DMS79 treated with DMSO at 0.1 percent for 48 hours (cell line): Measurements from ENCODE around the gene MAP3K6.

ENCODE experiments used
- DNase-seq: peaks from one replicate; lab custom pipeline; 2025; lab: John Stamatoyannopoulos, UW

Gene MAP3K6

DNA sequence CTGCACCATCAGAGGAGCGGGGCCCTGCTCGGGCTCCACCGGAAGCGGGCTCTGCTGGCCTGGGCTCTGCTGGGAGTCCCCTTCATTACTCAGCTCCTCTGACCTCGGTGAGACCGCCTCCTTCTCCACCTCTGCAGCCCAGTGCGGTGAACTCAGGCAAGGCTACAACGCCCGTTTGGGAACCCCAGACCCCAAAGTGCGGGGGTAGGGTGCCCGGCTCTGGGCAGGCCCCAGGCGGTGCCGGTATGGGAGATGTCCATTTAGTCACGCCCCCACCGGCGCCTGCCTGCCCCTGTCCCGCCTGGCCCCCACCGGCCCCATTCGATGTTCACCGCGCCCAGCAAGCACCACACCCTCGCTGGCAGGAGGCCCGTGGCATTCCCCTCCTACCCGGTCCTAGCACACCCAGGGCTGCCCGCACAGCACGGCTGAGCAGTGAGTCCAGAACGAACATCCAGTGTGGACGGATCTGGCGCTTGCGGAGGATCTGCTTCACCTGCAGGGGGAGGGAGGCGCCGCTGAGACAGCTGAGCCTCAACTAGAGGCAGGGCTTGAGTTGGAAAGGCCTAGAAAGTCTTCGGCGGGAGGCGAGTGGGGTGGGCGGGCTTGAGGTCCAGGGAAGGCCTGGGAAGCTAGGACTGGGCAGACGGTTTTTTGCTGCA lies 10.0 kb downstream of the MAP3K6 start:
- no peak for DNase-seq

DNA sequence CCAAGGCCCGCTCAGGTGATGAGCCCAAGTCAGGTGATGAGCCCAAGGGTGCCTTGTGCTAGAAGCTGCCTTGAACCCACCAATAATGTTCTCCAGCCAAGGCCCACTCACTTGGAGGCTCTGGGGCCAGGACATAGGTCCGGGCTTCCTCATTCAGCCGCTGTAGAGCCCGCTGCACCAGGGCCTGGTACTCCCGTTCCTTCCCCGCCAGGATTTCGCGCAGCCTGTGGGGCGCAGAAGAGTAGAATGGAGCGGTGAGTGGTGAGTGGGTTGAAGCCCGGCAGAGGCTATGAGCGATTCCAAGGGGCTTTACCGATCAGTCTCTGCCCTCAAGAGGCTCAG lies 10.5 kb downstream of the MAP3K6 start:
- DNase-seq = no peak

DNA sequence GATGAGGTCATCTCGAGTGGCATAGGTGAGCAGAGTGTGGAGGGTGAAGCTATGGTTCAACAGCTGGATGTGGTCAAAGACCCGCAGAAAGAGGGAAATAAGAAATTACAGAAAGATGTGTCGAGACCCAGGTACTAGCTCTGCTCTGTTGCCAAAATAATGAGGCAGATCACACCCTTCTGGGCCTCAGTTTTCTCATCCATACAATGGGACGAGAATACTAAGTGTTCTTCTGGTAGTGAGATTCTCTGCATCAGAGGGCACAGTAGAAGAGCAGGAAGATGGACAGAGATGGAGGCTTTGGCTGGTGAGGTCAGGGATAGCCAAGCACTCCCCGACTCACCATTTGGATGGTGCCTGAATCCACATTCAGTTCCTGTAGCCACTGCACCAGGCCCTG lies 11.1 kb downstream of the MAP3K6 start:
- DNase-seq = no peak

DNA sequence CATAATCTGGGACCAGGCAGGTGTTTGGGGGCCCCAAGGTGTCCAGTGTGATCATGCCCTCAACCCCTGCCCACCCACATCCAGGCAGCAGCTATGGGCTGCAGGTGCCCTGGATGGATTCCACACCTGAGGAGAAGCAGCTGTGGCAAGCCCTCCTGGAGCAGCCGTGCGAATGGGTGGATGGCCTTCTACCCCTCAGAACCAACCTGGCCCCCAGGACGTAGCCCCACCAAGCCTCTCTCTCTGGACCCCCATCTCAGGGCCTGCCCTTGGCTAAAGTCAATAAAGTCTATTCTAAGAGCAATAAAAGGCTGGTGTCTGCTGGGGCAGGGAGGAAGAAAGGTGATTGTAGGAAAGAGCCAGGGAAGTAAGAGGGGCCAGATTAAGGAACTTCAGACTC lies 13.1 kb downstream of the MAP3K6 start:
- DNase-seq = no peak

DNA sequence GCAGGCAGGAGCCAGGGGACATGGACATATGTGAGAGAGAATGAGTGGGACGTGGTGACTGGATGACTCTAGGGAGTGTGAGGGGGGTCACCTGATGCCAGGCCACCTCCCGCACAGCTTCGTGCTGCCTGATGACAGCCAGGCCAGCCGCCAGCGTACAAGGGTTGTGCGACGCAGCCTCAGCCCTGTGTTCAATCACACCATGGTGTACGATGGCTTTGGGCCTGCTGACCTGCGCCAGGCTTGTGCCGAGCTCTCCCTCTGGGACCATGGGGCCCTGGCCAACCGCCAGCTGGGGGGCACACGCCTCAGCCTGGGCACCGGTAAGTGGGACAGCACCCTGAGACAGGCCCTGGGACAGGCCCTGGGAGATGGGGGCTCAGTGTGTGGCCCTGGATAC lies 13.6 kb downstream of the MAP3K6 start:
- no peak for DNase-seq

DNA sequence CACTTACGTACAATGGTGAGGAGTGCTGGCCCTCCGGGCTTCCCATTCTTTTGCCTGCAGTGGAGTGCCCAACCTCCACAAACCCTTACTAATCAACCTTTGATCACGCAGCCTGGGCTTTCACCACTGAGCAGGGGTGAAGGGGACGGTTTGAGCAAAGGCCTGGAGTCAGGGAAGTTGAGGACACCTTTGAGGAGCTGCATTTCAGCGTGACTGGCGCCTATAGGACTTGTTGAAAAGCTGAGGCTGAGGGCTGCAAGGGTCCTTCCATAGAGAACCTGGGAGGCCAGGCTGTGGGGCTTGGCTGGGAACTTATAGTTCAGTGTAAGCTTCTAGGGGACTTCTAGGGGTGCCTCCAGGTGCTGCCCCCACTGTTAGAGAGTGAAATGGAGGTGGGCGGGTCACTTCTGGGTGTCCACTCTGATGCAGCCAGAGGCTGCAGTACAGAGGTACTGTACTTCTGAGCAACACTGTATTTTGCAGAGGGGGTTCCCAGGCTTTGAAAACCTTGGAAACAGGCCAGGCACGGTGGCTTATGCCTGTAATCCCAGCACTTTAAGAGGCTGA lies 15.1 kb downstream of the MAP3K6 start:
- no peak for DNase-seq

DNA sequence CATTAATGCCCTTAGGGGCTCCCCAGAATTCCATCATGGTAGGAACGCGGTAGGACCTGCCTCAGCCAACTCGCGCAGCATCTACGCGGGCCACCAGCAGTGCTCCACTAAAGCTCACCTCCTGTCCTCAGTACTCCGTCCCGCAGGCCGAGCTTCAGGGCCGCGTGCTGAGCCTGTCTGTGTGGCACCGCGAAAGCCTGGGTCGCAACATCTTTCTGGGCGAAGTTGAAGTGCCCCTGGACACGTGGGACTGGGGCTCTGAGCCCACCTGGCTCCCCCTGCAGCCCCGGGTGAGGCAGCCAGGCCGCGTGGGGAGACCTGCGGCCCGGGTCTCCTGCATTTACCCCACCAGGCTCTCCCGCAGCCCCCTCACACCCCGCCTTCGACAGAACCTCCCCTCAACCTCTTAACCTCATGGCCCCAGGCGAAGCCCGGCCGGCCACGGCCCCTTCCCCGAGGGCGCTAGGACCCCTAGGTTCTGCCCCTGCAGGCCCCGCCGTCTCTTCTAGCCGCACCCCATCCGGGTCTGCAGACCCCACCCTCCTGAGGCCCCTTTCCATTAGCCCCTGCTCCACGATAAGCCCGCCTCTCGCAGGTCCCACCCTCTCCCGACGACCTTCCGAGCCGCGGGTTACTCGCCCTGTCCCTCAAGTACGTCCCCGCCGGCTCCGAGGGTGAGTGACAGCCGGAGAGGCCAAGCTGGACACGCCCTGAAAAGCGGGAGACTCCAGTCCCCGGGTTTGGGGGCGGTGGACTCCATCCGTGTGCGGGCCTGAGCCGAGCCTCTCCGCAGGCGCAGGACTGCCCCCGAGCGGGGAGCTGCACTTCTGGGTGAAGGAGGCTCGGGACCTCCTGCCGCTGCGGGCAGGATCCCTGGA lies 15.9 kb downstream of the MAP3K6 start:
- peak; percentile 73 for DNase-seq

DNA sequence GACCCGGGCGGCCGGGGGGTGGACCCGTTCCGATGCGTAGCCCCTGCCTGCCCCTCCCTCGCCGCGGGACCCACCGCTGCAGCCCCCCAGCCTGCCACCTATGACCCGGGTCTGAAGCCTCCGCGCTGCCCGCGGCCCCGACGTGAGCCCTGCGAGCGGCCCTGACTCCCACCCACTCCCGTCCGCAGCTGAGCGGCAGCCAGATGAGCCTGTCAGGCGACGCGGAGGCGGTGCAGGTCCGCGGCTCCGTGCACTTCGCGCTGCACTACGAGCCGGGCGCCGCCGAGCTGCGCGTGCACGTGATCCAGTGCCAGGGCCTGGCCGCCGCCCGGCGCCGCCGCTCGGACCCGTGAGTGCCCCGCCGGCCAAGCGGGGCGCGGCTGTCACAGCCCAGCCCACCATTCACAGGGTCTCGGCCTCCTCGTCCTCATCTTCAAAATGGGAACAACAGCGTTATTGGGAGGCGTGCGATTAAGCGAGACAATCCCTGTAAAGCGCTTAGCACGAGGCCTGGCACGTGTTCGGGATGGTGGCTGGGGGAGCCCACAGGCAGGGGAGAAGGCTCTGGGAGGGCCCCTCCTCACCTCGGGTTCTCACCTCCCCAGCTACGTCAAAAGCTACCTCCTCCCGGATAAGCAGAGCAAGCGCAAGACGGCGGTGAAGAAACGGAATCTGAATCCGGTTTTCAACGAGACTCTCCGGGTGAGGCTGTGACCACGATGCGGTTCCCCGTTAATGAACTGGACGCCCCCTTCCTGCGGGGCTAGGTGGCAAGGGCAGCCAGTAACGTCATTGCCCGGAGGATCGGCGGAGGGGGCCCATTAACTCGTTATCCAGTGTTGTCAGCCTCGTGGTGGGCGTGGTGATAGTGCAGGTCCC lies 16.7 kb downstream of the MAP3K6 start:
- no peak for DNase-seq

DNA sequence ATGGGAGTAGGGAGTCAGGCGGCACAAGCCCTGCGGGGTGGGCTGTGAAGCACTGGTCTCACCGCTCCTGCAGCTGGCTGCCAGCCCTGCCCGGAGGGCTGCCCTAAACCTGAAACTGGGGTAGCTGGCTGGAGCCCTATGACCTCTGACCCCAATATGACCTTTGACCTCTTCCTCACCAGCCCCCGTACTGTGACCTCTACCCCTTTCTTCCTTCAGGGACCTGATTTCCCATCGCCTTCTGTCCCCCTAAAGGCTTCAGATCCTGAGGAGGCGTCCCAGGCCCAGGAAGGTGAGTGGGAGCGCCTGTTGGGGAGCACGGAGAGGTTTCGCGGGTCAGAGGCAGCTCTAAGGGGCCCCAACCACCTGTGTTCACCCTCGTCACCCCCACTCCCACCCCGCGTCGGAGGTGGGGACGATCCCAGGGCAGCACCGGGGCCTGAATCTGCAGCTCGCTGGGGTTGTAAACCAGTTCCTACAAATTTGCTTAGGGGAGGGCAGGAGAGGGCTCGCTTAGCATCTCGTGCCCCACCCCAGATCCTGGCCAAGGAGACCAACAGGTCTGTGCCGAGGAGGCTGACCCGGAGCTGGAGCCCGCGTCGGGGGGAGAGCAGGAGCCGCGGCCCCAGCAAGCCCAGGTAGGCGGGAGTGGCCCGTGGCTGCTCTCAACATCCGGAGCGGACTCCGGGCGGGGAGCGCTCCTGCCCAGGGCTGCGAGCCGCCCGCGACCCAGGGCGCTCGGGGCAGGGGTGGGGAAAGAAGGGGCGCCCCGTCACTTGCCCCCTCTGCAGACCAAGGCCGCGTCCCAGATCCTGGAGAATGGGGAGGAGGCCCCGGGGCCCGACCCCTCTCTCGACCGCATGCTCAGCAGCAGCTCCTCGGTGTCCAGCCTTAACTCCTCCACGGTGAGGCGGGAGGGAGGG lies 17.6 kb downstream of the MAP3K6 start:
- DNase-seq = peak; percentile 61

DNA sequence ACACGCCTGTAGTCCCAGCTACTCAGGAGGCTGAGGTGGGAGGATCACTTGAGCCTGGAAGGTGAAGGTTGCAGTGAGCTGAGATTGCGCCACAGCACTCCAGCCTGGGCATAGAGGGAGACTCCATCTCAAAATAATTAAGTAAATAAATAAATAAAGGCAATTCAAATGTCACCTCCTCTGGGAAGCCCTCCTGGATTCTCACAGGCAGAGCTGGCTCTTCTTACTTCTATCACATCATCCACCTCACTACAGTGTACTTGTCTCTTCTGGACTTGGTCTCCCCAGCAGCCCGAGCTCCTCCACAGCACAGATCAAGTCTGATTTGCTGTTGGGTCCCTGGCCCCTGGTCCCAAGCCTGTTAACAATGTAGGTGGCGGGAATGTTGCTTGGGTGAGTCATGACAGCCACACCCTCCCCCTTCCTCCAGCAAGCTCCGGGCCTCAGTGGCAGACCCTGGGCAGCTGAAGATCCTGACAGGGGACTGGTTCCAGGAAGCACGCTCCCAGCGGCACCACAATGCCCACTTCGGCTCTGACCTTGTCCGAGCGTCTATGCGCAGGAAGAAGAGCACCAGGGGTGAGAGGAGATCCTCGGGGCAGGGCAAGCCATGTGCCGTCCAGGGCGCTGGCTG lies 19.7 kb downstream of the MAP3K6 start:
- no peak for DNase-seq

DNA sequence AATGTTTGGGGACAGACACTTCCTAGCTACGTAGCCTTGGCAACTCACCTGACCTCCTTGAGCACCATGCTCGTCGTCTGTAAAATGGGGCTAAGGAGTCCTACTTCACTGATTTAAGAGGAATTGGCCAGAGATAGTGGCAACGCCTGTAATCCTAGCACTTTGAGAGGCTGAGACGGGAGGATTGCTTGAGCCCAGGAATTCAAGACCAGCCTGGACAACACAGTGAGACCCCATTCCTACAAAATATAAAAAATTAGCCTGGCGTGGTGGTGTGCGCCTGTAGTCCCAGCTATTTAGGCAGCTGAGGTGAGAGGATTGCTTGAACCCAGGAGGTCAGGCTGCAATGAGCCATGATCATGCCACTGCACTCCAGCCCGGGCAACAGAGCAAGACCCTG lies 20.4 kb downstream of the MAP3K6 start:
- no peak for DNase-seq

DNA sequence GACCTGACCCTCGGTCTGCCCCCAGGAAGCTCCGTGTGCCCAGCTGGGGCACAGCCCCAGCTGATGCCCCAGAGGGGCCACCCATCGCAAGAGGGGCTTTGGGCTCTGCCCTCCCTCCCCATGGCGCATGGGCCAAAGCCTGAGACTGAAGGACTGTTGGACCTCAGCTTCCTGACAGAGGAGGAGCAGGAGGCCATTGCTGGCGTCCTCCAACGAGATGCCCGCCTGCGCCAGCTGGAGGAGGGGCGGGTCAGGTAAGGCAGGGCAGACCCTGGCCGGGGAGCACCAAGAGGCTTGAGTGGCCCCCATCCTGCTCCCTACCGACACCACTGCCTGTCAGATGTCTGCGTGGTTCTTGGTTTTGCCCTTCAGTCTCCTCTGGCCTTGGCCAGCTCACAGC lies 21.5 kb downstream of the MAP3K6 start:
- no peak for DNase-seq

DNA sequence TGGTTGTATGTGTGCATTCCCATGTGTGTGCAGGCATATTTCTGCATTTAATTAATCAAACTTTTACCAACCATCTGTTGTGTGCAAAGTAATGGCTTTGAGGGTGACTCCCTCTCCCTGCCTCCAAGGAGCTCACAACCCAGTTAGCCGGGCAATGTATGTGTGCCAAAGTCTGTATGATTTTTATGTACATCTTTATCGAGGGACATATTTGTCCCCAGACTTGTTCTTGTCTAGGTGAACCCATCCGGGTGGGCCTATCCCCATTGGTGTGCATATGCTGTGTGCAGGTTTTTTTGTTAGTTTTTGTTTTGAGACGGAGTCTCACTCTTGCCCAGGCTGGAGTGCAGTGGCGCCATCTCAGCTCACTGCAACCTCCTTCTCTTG lies 23.1 kb downstream of the MAP3K6 start:
- peak; percentile 70 for DNase-seq

DNA sequence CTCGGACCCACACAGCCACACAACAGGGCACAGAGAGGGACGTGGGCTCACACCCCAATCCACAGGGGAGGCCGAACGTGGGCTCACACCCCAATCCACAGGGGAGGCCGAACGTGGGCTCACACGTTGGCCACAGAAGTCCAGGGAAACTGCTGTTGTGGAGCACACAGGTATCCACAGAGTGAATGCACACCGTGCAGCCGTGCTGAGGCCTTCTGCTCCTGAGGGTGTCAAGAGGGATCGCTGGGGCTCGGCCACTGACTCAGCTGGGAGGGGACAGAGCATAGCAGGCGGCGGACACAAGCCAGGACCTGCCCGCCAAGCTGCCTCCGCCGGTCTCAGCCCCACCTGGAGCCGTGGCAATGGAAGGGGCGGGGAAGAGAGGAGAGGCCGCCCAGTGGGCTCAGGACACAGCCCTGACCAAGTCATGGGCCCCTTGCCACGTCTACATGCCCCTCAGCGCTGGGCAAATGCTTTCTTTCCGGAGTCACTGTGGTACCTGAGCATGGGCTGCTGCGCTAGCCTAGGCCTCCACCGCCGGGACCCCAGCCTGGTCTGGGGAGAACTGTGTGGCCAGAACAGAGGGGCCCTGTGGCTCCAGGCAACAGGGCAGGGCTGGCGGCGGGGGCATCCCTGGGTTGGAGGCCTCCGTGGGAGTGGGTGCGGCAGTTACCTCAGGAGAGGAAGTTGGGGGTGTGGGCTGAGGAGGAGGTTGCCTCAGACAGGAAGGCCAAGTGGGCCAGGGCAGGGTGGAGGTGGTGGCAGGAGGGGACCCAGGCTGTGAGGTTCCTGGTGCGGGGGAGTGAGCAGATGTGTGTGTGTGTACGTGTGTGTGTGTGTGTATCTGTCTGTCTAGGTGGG lies 23.8 kb downstream of the MAP3K6 start:
- DNase-seq = peak; percentile 90

DNA sequence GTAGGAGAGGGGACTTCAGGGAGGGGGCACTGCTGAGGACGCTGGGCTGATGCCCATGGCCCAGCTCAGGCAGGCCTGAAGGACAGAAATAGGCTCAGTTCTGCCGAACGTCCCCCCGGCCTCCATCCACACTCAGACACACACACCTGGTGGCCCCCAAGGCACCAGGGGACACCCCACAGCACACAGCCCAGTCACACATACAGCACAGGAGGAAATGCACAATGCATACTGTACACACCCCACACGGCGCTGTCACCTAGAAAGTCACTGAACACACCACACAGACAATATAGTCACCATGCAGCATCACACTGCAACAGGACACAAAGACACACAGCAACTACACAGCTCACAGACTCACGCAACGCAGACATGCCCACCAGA lies 24.4 kb downstream of the MAP3K6 start:
- DNase-seq = no peak

DNA sequence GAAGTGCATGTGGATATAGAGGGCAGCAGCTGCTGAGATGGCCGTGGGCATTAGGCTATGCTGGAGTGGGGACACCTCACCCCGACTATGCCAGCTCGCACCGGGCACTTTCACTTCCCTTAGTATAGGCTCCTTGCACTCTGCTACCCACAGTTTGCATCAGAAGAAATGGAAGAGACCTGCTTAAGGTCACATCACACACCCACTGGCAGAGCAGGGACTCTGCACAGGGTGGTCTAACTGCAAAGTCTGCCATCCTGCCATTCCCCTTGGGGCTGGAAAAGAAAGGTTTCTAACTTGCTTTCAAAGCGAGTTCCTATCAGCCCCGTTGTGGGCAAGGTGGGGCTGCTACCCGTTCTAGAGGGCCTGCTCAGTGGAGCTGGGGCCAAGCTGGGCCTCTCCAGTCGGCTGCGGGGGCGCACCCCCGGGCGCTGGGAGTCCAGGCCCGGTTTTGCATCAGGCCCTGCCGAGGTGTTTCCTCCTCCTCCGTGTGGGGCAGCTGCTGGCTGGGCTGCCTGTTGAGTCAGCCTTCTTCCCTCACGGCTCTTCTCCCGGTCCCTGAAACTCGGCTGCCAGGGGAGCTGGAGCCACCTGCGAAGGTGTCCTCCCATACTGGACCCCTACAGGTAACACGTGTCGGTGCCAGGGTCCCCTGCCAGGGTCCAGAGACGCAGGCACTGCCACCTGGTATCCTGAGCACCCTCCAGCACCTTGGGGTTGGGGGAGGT lies 25.1 kb downstream of the MAP3K6 start, which contains the start of gene SYTL1:
SYTL1 (plus strand) TSS at position 498 of the 728 bp plus-strand sequence. CDS start 3,313 bp downstream, outside the sequence.
- peak; percentile 89 for DNase-seq

DNA sequence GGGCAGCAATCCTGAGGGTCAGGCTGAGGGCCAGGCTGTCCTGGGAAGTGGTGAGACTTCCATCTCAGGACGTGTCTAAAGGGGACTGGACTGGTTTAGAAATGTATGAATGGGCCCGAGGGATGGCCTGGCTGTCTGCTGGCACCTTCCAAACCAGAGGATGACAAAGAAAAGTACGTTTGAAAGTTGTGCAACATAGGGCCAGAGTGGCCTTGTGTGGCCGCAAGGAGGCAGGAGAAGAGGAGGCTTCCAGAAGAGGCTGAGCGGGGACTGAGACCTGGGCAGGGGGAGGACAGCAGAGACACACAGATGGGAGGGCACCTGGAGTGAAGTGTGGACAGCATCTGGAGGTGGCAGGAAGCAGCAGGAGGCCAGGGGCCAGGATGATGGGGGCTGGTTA lies 27.5 kb downstream of the MAP3K6 start:
- DNase-seq = no peak

DNA sequence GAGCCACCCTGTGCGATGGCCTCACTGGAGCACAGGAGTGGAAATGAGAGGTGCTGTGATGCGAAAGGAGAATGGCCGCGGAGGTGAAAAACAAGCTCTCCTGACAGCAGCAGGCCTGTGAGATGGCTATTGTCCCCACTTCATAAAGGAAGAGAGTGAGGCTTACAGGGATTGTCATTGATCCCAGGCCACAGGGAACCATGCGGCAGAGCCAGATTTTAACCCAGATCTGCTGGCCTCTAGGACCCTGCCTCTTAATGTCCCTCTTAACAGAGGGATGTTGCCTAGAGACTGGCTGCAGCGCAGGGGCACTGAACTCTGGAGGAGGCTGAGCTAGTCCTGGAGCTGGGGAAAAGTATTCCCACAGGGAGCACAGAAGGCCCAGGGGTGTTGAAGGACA lies 28.0 kb downstream of the MAP3K6 start:
- DNase-seq = no peak

DNA sequence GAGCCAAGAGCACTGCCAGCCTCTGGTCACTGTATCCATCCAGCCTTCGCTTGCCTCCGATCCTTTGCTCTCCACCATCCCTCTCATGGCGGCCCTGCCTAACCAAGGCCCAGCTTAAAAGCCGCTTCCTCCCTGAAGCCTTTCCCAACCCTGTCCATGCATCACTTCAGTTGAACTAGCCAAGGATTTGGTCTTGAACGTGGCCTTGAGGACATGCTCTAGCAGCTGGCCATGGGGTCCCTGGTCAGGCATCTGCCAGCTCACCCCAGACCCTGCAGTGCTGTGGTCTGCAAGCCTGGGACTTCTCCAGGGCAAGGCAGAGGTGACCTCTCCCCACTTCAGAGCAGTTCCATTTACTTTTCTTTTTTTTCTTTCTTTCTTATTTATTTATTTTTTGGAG lies 30.0 kb downstream of the MAP3K6 start:
- no peak for DNase-seq
